Activated gamma-delta T cell treated with anti-CD3 and anti-CD28 coated beads, Interleukin-2, amount 50 U/mL, for 16 hours (primary cell): ENCODE data around the gene APOA1.
"Not testable (repeated sequence)": the region's sequence is repeated elsewhere in the genome, so short reads cannot be mapped to it uniquely, and the experiment has no call there.

Source experiments
- DNase-seq: peaks from one replicate; pipeline ENCODE4 v3.0.0-alpha.2; 2020; ENCODE audit warnings: low read depth

Gene APOA1

DNA sequence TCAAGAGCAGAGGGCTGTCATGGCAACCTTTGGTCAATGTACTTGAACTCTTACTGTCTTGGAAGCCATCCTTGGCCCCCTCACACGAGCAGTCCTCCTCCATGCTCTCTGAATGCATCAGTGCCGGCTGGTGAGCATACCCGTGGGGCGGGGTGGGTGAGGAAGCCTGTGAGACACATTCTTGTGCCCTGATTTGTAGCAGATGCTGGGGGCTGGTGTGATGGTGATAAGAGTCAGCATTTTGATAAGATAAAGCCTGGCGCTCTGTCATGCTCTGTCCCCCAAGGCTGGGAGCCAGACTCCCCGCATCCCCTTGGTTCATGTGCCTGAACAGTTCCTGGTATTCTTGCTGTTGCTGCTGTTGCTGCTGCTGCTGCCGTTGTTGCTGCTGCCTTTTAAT is 20.5 kb upstream of the APOA1 start:
- DNase-seq = no peak

GRCh38 chr11:116857316-116857715 is 19.9 kb upstream of the APOA1 start:
- DNase-seq = no peak

GRCh38 chr11:116856423-116856822 is 19.0 kb upstream of the APOA1 start:
- DNase-seq = no peak

- no peak for DNase-seq
Measured at GRCh38 chr11:116855413-116855812, 18.0 kb upstream of the APOA1 start.

- DNase-seq = peak; percentile 44
Measured at GRCh38 chr11:116853461-116854073, 16.1 kb upstream of the APOA1 start.

- no peak for DNase-seq
Measured at GRCh38 chr11:116852261-116853031, 15.0 kb upstream of the APOA1 start.

GRCh38 chr11:116851626-116852025 is 14.2 kb upstream of the APOA1 start:
- DNase-seq = peak; percentile 58

DNA sequence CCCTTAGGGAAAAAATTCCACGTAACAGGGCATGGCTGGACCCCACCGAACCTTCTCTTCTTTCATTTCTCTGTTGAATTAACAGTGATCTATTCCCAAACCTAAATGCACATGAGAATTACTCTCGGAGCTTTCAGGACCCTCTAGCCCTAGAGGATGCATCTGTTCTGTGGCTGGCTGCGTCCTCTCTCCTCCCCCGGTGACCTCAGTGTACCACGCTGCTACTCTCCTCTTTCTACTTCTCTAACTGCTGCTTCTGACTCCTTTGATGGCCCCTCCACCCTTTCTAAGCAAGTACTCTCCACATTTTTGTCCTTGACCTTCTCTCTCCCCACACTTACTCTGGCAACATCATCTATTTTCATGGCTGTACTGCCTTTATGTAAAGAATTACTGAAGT is 12.1 kb upstream of the APOA1 start:
- DNase-seq = no peak

GRCh38 chr11:116849060-116849459 is 11.6 kb upstream of the APOA1 start:
- no peak for DNase-seq

DNA sequence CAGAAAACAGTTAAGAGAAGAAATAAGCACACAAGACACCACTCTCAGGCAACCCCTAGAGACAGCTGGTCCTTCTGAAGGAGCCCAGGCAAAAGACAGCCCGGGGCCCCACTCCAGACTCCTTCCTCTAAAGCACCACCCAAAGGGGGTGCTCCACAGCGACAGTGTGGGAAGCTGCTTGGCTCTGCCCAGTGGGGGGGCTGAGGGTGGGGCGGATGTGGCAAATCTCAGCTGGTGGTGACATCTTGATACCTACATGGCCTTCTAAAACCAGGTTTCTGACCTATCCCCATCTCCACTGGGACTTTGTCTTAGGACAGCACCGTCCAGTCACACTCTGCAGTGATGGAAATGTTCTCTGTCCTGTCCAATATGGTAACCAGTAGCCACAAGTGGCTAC is 10.2 kb upstream of the APOA1 start:
- no peak for DNase-seq

DNA sequence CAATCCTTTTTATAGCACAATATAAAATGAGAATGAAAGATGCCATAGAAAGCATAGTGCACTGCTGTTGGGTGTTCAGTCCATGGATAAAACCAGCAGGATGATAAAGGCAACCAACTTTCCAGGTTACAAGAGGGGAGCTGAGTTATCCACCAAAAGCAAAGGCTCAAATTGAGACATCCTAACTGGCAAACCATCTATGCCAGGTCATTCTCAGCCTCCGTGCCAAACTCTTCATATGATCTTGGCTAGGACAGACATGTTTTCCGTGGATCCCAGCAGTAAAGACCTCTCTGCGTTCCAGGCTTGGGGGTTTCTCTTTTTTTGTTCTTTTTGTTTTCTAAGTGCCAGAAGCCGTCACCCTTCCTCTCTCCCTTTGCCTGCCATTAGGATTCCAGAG is 7.3 kb upstream of the APOA1 start:
- no peak for DNase-seq

DNA sequence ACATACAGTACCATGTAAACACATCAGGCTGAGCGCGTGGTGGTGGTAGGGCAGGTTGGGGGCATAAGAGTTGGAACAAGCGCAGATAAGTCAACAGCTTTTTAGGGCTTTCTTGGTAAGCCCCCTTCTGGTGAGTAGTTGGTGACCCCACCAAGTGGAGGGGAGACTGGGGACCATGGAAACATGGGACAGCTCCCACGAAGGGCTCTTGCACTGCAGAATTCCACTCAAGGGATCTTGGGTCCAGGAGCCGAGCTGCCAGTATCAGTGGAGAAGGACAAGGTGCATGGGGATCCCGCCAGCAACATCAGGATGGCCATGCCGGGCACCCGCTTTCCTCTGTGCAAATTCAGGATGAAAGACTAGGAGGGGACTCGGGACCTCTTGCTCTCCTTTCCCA is 6.2 kb upstream of the APOA1 start:
- DNase-seq = no peak

DNA sequence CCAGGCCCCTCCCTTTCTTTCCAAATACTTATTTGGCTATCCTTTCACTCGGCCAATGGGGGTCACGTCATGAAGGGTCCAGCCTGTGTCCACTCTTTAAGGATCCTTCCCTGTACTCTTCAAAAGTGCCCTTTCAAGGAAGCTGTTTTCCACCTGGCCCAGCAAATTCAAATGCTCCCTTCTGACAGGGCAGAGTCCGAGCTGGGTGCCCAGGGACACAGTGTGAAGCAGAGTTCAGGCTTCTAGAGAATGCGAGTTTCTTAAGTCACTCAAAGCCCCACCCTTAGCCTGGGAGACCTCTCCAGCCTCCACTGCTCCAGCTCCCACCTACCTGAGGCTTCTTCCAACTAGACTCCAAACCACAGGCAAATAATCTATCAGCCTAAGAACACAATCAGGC is 5.5 kb upstream of the APOA1 start:
- no peak for DNase-seq

DNA sequence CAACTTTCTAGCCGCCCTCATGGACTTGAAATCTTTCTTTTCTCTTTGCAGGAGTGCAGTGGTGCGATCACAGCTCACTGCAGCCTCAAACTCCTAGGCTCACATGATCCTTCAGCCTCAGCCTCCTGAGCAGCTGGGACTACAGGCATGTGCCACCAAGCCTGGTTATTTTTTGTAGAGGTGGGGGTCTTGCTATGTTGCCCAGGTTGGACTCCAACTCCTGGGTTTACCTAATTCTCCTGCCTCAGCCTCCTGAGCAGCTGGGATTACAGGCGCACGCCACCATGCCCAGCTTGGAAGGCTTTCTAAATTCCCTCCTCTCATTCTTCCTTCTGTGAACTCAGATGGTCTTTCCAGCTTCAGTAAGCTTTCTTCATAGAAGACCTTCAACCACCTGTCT is 4.7 kb upstream of the APOA1 start:
- DNase-seq = no peak

GRCh38 chr11:116840746-116841296 is 3.4 kb upstream of the APOA1 start:
- no peak for DNase-seq

DNA sequence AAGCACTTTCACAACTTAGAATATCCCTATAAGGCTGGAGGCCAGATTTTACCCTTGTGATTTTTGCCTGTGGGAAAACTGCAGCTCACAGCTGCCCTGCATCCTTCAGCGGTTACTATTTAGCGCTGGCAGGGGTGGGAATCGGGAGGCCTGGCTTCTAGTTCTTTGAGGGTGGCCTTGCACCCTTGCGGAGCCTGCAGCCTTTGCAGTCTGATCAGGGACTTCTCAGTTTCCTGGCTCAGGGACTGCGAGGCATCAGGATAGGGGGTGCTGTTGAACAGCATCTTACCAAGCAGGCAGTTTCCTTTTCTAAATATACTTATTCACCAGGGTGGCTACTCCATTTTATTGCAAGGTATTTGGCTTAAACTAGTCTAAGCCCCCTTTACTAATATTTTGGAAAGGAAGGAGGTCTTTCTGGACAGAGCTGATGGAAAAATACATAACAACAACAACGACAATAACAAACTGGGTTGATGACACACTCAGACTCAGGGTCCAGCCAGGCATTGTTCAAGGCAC is 2.9 kb upstream of the APOA1 start:
- DNase-seq = no peak

- no peak for DNase-seq
Measured at GRCh38 chr11:116838321-116839084, 1.1 kb upstream of the APOA1 start.

- DNase-seq = no peak
Measured at GRCh38 chr11:116836632-116836991, 810 bp downstream of the APOA1 start.

DNA sequence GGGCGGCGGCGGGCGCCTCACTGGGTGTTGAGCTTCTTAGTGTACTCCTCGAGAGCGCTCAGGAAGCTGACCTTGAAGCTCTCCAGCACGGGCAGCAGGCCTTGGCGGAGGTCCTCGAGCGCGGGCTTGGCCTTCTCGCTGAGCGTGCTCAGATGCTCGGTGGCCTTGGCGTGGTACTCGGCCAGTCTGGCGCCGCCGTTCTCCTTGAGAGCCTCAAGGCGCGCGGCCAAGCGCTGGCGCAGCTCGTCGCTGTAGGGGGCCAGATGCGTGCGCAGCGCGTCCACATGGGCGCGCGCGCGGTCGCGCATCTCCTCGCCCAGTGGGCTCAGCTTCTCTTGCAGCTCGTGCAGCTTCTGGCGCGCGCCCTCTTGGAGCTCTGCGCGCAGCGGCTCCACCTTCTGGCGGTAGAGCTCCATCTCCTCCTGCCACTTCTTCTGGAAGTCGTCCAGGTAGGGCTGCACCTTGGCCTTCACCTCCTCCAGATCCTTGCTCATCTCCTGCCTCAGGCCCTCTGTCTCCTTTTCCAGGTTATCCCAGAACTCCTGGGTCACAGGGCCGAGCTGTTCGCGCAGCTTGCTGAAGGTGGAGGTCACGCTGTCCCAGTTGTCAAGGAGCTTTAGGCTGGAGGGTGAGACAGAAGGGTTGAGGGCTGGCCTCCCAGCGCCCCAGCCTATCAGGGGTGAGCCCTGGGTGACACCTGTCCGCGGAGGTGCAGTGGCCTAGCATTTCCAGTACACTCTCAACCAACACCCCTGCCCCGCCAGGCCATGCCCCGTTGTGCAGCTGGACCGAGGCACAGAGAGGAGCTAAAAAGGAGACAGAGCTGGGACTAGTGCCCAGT is 1.4 kb downstream of the APOA1 start:
- DNase-seq = peak; percentile 51

- no peak for DNase-seq
Measured at GRCh38 chr11:116835042-116835772, 2.2 kb downstream of the APOA1 start.

- DNase-seq = not testable (repeated sequence)
Measured at GRCh38 chr11:116834535-116835041, 2.8 kb downstream of the APOA1 start.
